ENCODE data around the gene UNC119.

UNC119 gene

GRCh38 chr17:28585851-28586250, 33.4 kb upstream of the UNC119 start:
- TF ChIP-seq CTCF (IDR thresholded peaks at IDR 0.05; ENCODE audit: insufficient read depth, low read depth, low read length, missing control alignments): no peak
- DNase-seq (ENCODE audit: low read depth): no peak
- no peak overlapping the region for H3K4me3 ChIP-seq (ENCODE audit: low read length)

- H3K4me3 ChIP-seq (ENCODE audit: low read length): no peak overlapping the region
- TF ChIP-seq CTCF (IDR thresholded peaks at IDR 0.05; ENCODE audit: insufficient read depth, low read depth, low read length, missing control alignments): no peak
- no peak for DNase-seq (ENCODE audit: low read depth)
Measured at GRCh38 chr17:28584434-28584833, 32.0 kb upstream of the UNC119 start.

- no peak overlapping the region for H3K4me3 ChIP-seq (ENCODE audit: low read length)
- no peak for TF ChIP-seq CTCF (IDR thresholded peaks at IDR 0.05; ENCODE audit: insufficient read depth, low read depth, low read length, missing control alignments)
- no peak for DNase-seq (ENCODE audit: low read depth)
Measured at GRCh38 chr17:28582513-28582912, 30.1 kb upstream of the UNC119 start.

GRCh38 chr17:28580959-28581358, 28.5 kb upstream of the UNC119 start:
- TF ChIP-seq CTCF (IDR thresholded peaks at IDR 0.05; ENCODE audit: insufficient read depth, low read depth, low read length, missing control alignments): no peak
- no peak for DNase-seq (ENCODE audit: low read depth)
- no peak overlapping the region for H3K4me3 ChIP-seq (ENCODE audit: low read length)

- H3K4me3 ChIP-seq (ENCODE audit: low read length): no peak overlapping the region
- TF ChIP-seq CTCF (IDR thresholded peaks at IDR 0.05; ENCODE audit: insufficient read depth, low read depth, low read length, missing control alignments): no peak
- DNase-seq (ENCODE audit: low read depth): no peak
Measured at GRCh38 chr17:28579526-28579925, 27.1 kb upstream of the UNC119 start.

- DNase-seq (ENCODE audit: low read depth): no peak
- no peak overlapping the region for H3K4me3 ChIP-seq (ENCODE audit: low read length)
- TF ChIP-seq CTCF (IDR thresholded peaks at IDR 0.05; ENCODE audit: insufficient read depth, low read depth, low read length, missing control alignments): no peak
Measured at GRCh38 chr17:28578246-28579195, 26.1 kb upstream of the UNC119 start.

- H3K4me3 ChIP-seq (ENCODE audit: low read length): no peak overlapping the region
- no peak for TF ChIP-seq CTCF (IDR thresholded peaks at IDR 0.05; ENCODE audit: insufficient read depth, low read depth, low read length, missing control alignments)
- DNase-seq (ENCODE audit: low read depth): no peak
Measured at GRCh38 chr17:28577466-28577824, 25.0 kb upstream of the UNC119 start.
